HG03095 (cell line): ENCODE measurements around the gene CDK14.

Source experiments
- ATAC-seq: cut with Tn5 transposase; IDR thresholded peaks from one replicate; pipeline ENCODE4 v1.9.1; 2021; ENCODE audit warnings: moderate library complexity; ENCODE audit not compliant: unreplicated experiment

Gene CDK14

GRCh38 chr7:91181949-91182348 is 585.8 kb downstream of the CDK14 start:
- ATAC-seq = no peak

GRCh38 chr7:91182819-91183764 is 587.0 kb downstream of the CDK14 start:
- ATAC-seq = no peak

GRCh38 chr7:91185771-91186170 is 589.6 kb downstream of the CDK14 start:
- no peak for ATAC-seq

- no peak for ATAC-seq
These were observed 590.9 kb downstream of the CDK14 start for GRCh38 chr7:91187061-91187460.

GRCh38 chr7:91191771-91192170 is 595.6 kb downstream of the CDK14 start:
- no peak for ATAC-seq

- ATAC-seq = no peak
These were observed 597.0 kb downstream of the CDK14 start for GRCh38 chr7:91193141-91193540.

GRCh38 chr7:91194841-91195240 is 598.7 kb downstream of the CDK14 start:
- ATAC-seq = no peak

GRCh38 chr7:91196058-91196457 is 599.9 kb downstream of the CDK14 start:
- no peak for ATAC-seq

- ATAC-seq = no peak
These were observed 602.2 kb downstream of the CDK14 start for GRCh38 chr7:91198371-91198770.

GRCh38 chr7:91199601-91200000 is 603.5 kb downstream of the CDK14 start:
- no peak for ATAC-seq

GRCh38 chr7:91201442-91202113 is 605.5 kb downstream of the CDK14 start:
- ATAC-seq = no peak

- no peak for ATAC-seq
These were observed 610.3 kb downstream of the CDK14 start for GRCh38 chr7:91206361-91206960.

- ATAC-seq = no peak
These were observed 616.5 kb downstream of the CDK14 start for GRCh38 chr7:91212582-91212981.

GRCh38 chr7:91226411-91226810 is 630.3 kb downstream of the CDK14 start:
- no peak for ATAC-seq

GRCh38 chr7:91228327-91228726 is 632.2 kb downstream of the CDK14 start:
- ATAC-seq = no peak

- ATAC-seq = no peak
These were observed 632.9 kb downstream of the CDK14 start for GRCh38 chr7:91228927-91229558.

- no peak for ATAC-seq
These were observed 634.0 kb downstream of the CDK14 start for GRCh38 chr7:91230100-91230499.

GRCh38 chr7:91230503-91230902 is 634.4 kb downstream of the CDK14 start:
- no peak for ATAC-seq

GRCh38 chr7:91233212-91233611 is 637.1 kb downstream of the CDK14 start:
- ATAC-seq = no peak

GRCh38 chr7:91235211-91235832 is 639.2 kb downstream of the CDK14 start:
- ATAC-seq = no peak

- ATAC-seq = no peak
These were observed 643.1 kb downstream of the CDK14 start for GRCh38 chr7:91239171-91239604.
